K562 (cell line): ENCODE results near the gene SCRN3. TPM values are rescaled to one million over a fixed set of nuclear protein-coding genes. Genes with fewer than 3 reads are reported as not detected.

Source experiments
- ATAC-seq: fragments of 200-7000 bp; cut with Tn5 transposase; 3 replicates; pipeline ENCODE4 v1.9.1; 2020; ENCODE audit warnings: moderate library complexity
- BruUV-seq: library from RNA; stranded (reverse); fragments of 400-500 nt; replicated peaks from 2 replicates; lab custom pipeline; 2021; lab: Mats Ljungman, UMichigan
- CTCF ChIA-PET: fragments of 300-600 bp; formaldehyde crosslinking; extraction: SDS; loops from one replicate; lab custom pipeline; 2021; ENCODE audit warnings: low intra/inter-chr PET ratio; lab: Yijun Ruan, JAX
- POLR2A ChIA-PET: fragments of 300-600, 350-650 bp; sonication (Branson Sonifier 250); formaldehyde crosslinking; extraction: SDS; loops from one replicate; lab custom pipeline; 2021; ENCODE audit warnings: antibody characterized with exemption, inconsistent platforms; lab: Yijun Ruan, JAX
- DNase-seq, 4 experiments: peaks; one replicate each; pipeline versions ENCODE4 v3.0.0 to v3.0.0-alpha.2; 2011 to 2018; ENCODE audit warnings: low spot score in 3 of 4, mixed read lengths in 3 of 4; ENCODE audit errors: extremely low read depth in 1 of 4
- FAIRE-seq: peaks from 2 replicates; lab custom pipeline; 2011; peaks lifted over from hg19 to GRCh38; lab: Jason Lieb, UNC
- H2AFZ ChIP-seq: 2 replicates; pipeline ENCODE4 v1.6.0; 2011; ENCODE audit warnings: low read depth, low read length, control low read depth, inconsistent platforms
- H3K27ac ChIP-seq: fragments of 200-600 bp; 3 replicates; pipeline ENCODE4 v1.8.0; 2011; ENCODE audit warnings: low read depth, mild to moderate bottlenecking, control low read depth, inconsistent platforms, low read length, moderate library complexity, mixed read lengths; ENCODE audit errors: extremely low read depth
- H3K27me3 ChIP-seq, 2 experiments: fragments of 300-600 bp in 1 of 2; 2 replicates in 1 of 2; 3 replicates in 1 of 2; pipeline versions ENCODE4 v1.6.0 to v1.8.0; 2011; ENCODE audit warnings: inconsistent platforms in 2 of 2, low read length in 2 of 2, mild to moderate bottlenecking in 1 of 2, mixed read lengths in 1 of 2, moderate library complexity in 1 of 2; ENCODE audit not compliant: control insufficient read depth in 2 of 2, insufficient read depth in 2 of 2
- H3K36me3 ChIP-seq: fragments of 300-600 bp; 3 replicates; pipeline ENCODE4 v1.8.0; 2011; ENCODE audit warnings: mild to moderate bottlenecking, low read length, inconsistent platforms; ENCODE audit not compliant: control insufficient read depth, insufficient read depth
- H3K4me1 ChIP-seq, 2 experiments: fragments of 200-600 bp in 1 of 2; replicated peaks in 1 of 2; 2 replicates in 1 of 2; 3 replicates in 1 of 2; pipeline versions ENCODE4 v1.5.1 to v1.8.0; 2011; ENCODE audit warnings: inconsistent platforms in 2 of 2, low read length in 2 of 2, mild to moderate bottlenecking in 1 of 2, mixed read lengths in 1 of 2, moderate library complexity in 1 of 2; ENCODE audit not compliant: control insufficient read depth in 2 of 2, insufficient read depth in 2 of 2
- H3K4me2 ChIP-seq: 2 replicates; pipeline ENCODE4 v1.6.1; 2011; ENCODE audit warnings: low read length, control low read depth, inconsistent platforms, mixed read lengths; ENCODE audit not compliant: insufficient read depth
- H3K4me3 ChIP-seq: fragments of 200-600 bp; sonication (generic), shearing (Covaris generic); 2 replicates; pipeline ENCODE4 v1.5.1; 2016; ENCODE audit warnings: control low read depth, inconsistent platforms
- H3K79me2 ChIP-seq: fragments of 200-600 bp; 3 replicates; pipeline ENCODE4 v1.8.0; 2011; ENCODE audit warnings: low read length, inconsistent platforms; ENCODE audit not compliant: control insufficient read depth, insufficient read depth
- H3K9ac ChIP-seq, 2 experiments: 2 replicates each; pipeline versions ENCODE4 v1.6.0 to v1.6.1; 2011; ENCODE audit warnings: low read depth in 2 of 2, low read length in 2 of 2, control low read depth in 1 of 2, inconsistent platforms in 1 of 2, mild to moderate bottlenecking in 1 of 2, mixed read lengths in 1 of 2; ENCODE audit not compliant: insufficient read depth in 1 of 2
- H3K9me1 ChIP-seq: one replicate; pipeline ENCODE4 v1.6.0; 2011; ENCODE audit warnings: inconsistent platforms, mild to moderate bottlenecking, low read length, moderate library complexity; ENCODE audit not compliant: control insufficient read depth, insufficient read depth
- H3K9me3 ChIP-seq: replicated peaks from 2 replicates; pipeline ENCODE4 v1.5.1; 2011; ENCODE audit warnings: low read depth, low read length, inconsistent platforms; ENCODE audit not compliant: control insufficient read depth, insufficient read depth
- H4K20me1 ChIP-seq: replicated peaks from 2 replicates; pipeline ENCODE4 v1.6.1; 2011; ENCODE audit warnings: low read length, inconsistent platforms, mixed read lengths; ENCODE audit not compliant: control insufficient read depth, insufficient read depth
- CHCHD3 ChIP-seq: fragments of 250-450 bp; sonication (Bioruptor Pico); IDR thresholded peaks from 2 replicates; pipeline ENCODE4 v2.1.2; 2022; ENCODE audit warnings: mild to moderate bottlenecking
- COPS2 ChIP-seq: fragments of 450-650 bp; conservative IDR thresholded peaks from 2 replicates; pipeline ENCODE4 v1.6.1; 2016; ENCODE audit warnings: mild to moderate bottlenecking, moderate library complexity
- HBP1 ChIP-seq: fragments of 450-650 bp; formaldehyde crosslinking; IDR thresholded peaks from 2 replicates; pipeline ENCODE4 v1.4.0; 2022; ENCODE audit warnings: missing genetic modification characterization
- PCBP1 ChIP-seq: fragments of 200-400 bp; formaldehyde crosslinking; IDR thresholded peaks from 2 replicates; pipeline ENCODE4 v1.6.1; 2018; ENCODE audit warnings: mild to moderate bottlenecking, low read depth, low read length; ENCODE audit not compliant: poor library complexity, severe bottlenecking
- POLR2B ChIP-seq: fragments of 450-650 bp; IDR thresholded peaks from 2 replicates; pipeline ENCODE4 v1.6.1; 2018; ENCODE audit warnings: low read depth; ENCODE audit not compliant: partially characterized antibody
- RERE ChIP-seq: sonication (generic); formaldehyde crosslinking; IDR thresholded peaks from 2 replicates; pipeline ENCODE4 v1.8.0; 2023; ENCODE audit warnings: missing genetic modification reagents, mild to moderate bottlenecking, borderline replicate concordance
- RFX5 ChIP-seq: IDR thresholded peaks from 2 replicates; pipeline ENCODE4 v1.6.1; 2011; ENCODE audit warnings: low read depth, mild to moderate bottlenecking, improper control_type of control experiment, low read length
- RUNX1 ChIP-seq: sonication (generic); IDR thresholded peaks from 2 replicates; pipeline ENCODE4 v1.6.1; 2016; ENCODE audit warnings: antibody characterized with exemption, low read depth
- SAFB ChIP-seq: fragments of 200-400 bp; formaldehyde crosslinking; IDR thresholded peaks from 2 replicates; pipeline ENCODE4 v1.6.1; 2017; ENCODE audit warnings: low read depth, low read length, borderline replicate concordance
- YBX1 ChIP-seq: fragments of 450-650 bp; IDR thresholded peaks from 2 replicates; pipeline ENCODE4 v1.7.1; 2016; ENCODE audit warnings: mild to moderate bottlenecking
- ZBTB9 ChIP-seq: fragments of 450-650 bp; formaldehyde crosslinking; IDR thresholded peaks from 2 replicates; pipeline ENCODE4 v1.4.0; 2020; ENCODE audit warnings: mild to moderate bottlenecking, moderate library complexity
- ZKSCAN1 ChIP-seq: fragments of 150-350 bp; IDR thresholded peaks from 2 replicates; pipeline ENCODE4 v1.6.1; 2016; ENCODE audit warnings: low read depth, low read length
- ZNF146 ChIP-seq: IDR thresholded peaks from one replicate; pipeline ENCODE4 v1.6.1; 2018; ENCODE audit warnings: missing compliant biosample characterization; ENCODE audit not compliant: unreplicated experiment
- WGBS: fragments of 100-300 bp; shearing (Covaris generic); methylation state at CpG from one replicate; pipeline ENCODE4 v1.1.6; 2016; ENCODE audit warnings: low coverage, mixed read lengths; ENCODE audit not compliant: insufficient coverage; ENCODE audit errors: missing lambda C conversion rate; 5-methylcytosine and 5-hydroxymethylcytosine counted together
- in situ Hi-C: fragments of 300-500 bp; cut with MboI; formaldehyde crosslinking; loops from 4 replicates; pipeline ENCODE4 v1.15.0; 2018; ENCODE audit warnings: inconsistent platforms, mixed read lengths
- intact Hi-C: fragments of 100-400 bp; cut with micrococcal nuclease; formaldehyde crosslinking; loops from 2 replicates; pipeline ENCODE4 v1.14.2; 2022
- polyA plus RNA-seq, 8 experiments: library from polyadenylated mRNA; depleted of rRNA in 4 of 8; stranded (reverse) in 5 of 8; unstranded in 3 of 8; fragments of >200 nt; fragmentation: Nextera tagmentation in 2 of 8; fragmentation: Illumina TruSeq in 1 of 8; extraction: Ambion mirVana in 2 of 8; extraction: Trizol in 1 of 8; gene quantifications; 2 replicates each; pipeline versions ENCODE4 v1.2.1 to v1.2.3, GENCODE V29; 2011 to 2014; ENCODE audit warnings: inconsistent platforms in 1 of 8, missing spikeins in 1 of 8
- total RNA-seq, 7 experiments: library from RNA; depleted of rRNA in 6 of 7; stranded (reverse); fragments of >200 nt in 6 of 7; fragmentation: Illumina TruSeq in 2 of 7; extraction: Trizol in 2 of 7; gene quantifications; 2 replicates each; pipeline versions ENCODE4 v1.2.1 to v1.2.3, GENCODE V29; 2011 to 2021; ENCODE audit warnings: low replicate concordance in 1 of 7

Gene SCRN3
- total and polyA plus RNA-seq, 9 of the 15 experiments (the other 6 are each of a cell fraction or from before 2014, with no cell fraction given): 7.7 to 21.8 (median 20.0) TPM

- peak; percentile 59; the same call in 1 of the 2 replicates for TF ChIP-seq HBP1 (CRISPR knock-in tag)
Measured at GRCh38 chr2:174454566-174454965, 59.0 kb downstream of the SCRN3 start (continued).

GRCh38 chr2:174461221-174461620 lies 65.7 kb downstream of the SCRN3 start:
- peaks cover 7 to 15% of the 10 kb centered on the region in 2 experiments; a peak in 4 of 5 replicates for H3K27me3 ChIP-seq
- H3K9ac ChIP-seq: no peak overlapping the region
- ATAC-seq: no peak
- ChIA-PET POLR2A (interaction anchor here (1.1 kb wide), 1 partner anchor 86 kb away, joined by 3 read pairs; no protein-coding TSS in a partner anchor), CTCF (interaction anchor here (3.5 kb wide), 1 partner anchor 85 kb away, joined by 32 read pairs; no protein-coding TSS in a partner anchor)
- H3K4me2 ChIP-seq: no peak overlapping the region
- WGBS: 0% methylated on average over 1 of the region's 1 CpG
- no peak for DNase-seq
- H3K79me2 ChIP-seq: no peaks in the 10 kb centered on the region
- no peaks in the 10 kb centered on the region for H3K9me1 ChIP-seq
- no peak overlapping the region for H2AFZ ChIP-seq
- H4K20me1 ChIP-seq: no peaks in the 10 kb centered on the region
- H3K4me3 ChIP-seq: no peak overlapping the region
- no peaks in the 10 kb centered on the region for H3K36me3 ChIP-seq
- intact Hi-C loops (loop anchor here (10.0 kb wide), 1 partner anchor 524 kb away; no protein-coding TSS in a partner anchor), in situ Hi-C loops (loop anchor here (5.0 to 10.0 kb wide), 2 partner anchors 76 to 234 kb away; no protein-coding TSS in a partner anchor)
- no peak for FAIRE-seq
- H3K9me3 ChIP-seq: no peaks in the 10 kb centered on the region
- no TSS peak for BruUV-seq
- no peaks in the 10 kb centered on the region for H3K4me1 ChIP-seq
- no peak overlapping the region for H3K27ac ChIP-seq
- no peak for TF ChIP-seq SAFB
- TF ChIP-seq RFX5: no peak
- TF ChIP-seq ZBTB9 (CRISPR knock-in tag): no peak
- TF ChIP-seq YBX1: no peak
- no peak for TF ChIP-seq COPS2
- no peak for TF ChIP-seq RUNX1
- no peak for TF ChIP-seq POLR2B
- TF ChIP-seq RERE (CRISPR knock-in tag): no peak
- no peak for TF ChIP-seq ZKSCAN1
- no peak for TF ChIP-seq PCBP1
- no peak for TF ChIP-seq ZNF146 (CRISPR knock-in tag)
- TF ChIP-seq CHCHD3 (CRISPR knock-in tag): no peak
